Stimulated activated naive CD8-positive, alpha-beta T cell treated with anti-CD3 and anti-CD28 coated beads, Interleukin-15, Interleukin-2, amounts not matched to agents 100 U/mL and 50 U/mL, for 24 hours (primary cell): ENCODE measurements around the gene LHFPL2.

Source experiments
- ATAC-seq: fragments of 150-1000 bp; cut with Tn5 transposase; one replicate; pipeline ENCODE4 v1.10.0; 2021
- DNase-seq: peaks from one replicate; pipeline ENCODE4 v3.0.0; 2021

The LHFPL2 gene

DNA sequence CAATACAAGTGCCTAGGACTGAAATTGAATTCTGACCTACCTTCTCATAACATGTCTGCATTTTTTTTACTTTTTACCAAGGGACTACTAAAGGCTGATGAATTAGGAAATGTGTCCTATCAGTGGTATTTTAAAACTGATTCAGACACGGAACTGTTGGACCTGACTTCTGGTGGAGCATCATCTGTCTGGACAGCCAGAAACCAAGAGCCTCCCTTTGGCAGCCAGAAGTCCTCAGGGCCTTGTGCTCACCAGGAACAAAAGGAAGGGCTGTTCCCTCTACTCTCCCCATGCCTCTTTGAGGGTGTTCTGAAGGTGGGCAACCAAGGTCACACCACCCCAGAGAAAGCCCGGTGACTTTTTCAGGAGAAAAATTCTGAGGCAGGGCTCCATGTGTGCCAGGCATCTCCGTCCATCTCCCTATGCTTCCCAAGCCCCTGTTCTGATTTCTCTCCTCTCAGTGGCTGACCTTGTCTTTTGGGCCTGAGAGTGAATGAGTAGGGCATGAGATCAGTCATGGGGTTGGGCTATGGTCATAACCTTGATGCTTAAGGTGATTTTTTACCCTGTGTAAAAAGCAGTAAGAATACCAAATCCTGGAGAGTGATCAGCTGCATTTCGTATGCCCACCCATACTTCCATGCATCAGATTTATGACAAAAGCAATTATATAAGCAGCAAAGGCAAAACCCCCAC is 144.5 kb downstream of the LHFPL2 start:
- DNase-seq: no peak
- no peak for ATAC-seq

DNA sequence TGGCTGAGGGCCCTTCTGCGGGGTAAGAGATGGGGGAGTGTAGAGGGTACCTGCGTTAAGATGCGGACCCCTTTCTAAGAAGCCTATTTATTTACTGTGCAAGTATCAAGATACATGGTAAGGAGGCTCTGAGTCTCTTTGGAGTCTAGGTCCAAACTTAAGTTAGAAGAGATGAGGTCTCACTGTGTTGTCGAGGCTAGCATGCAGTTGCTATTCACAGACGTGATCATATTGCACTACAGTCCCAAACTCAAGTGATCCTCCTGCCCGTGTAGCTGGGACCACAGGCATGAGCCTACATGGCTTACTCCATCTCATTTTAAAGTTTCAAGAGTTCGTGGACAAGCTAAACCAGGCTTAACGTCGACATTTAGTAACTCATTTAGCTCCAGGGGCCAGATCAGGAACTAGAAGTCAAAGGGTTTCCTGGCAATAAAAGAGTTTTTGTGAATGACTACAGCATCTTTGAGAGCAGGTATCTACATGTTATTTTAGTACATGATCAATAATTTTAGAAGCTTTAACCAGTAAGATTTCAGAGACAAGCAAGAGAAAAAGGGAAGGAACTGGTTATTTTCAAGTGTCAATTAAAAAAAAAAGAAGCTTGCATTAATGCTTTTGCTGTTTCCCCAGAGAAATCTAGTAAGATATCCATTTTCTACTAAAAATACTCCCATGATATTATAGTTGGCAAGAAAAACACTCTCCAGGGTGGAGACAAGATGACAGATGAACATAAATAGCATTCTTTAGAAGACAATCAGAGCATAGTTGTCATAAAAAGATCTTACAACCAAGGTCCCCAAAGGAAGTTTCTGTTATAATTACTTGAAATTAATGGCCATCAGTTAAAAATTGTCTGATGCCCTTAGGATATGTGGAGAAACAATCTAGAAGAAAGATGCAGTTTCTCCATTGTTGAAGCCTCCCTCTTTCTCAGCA is 146.9 kb downstream of the LHFPL2 start:
- ATAC-seq (no peak), DNase-seq (no peak)

DNA sequence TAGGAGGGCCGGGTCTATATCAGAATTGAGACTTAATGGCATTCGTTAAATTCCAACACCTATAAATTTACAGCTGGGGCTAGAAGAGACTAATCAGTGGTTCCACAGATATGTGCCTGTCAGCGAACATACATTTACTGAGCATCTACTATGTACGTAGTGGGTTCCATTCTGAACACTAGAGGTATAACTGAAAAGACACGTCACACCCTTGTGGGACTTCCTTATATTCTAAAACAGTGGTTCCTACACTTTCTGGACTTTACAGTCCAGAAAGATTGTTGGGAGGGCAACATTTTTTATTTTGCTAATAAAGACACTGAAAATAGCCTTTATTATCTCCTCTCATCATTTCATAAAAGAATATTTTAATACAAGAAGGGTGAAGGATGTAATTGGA is 147.7 kb downstream of the LHFPL2 start:
- ATAC-seq: no peak
- DNase-seq: no peak

DNA sequence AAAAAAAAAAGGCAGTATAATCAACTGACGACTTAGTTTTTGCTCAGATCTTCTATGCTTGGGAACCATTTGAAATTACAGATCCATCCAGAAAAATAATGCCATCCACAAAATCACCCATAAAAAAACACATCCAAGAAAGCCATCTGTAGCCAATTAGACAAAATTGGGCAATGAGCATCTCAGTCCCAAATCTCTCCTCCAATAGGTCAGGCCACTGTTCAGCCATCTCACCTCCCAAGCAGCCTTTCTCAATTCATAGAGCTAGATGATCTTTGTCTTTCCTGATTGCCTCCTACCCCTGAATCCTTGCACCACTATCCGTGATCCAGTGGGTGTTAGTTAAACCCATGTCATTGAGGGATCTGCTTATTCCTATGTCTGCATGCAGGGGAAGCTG is 148.5 kb downstream of the LHFPL2 start:
- no peak for DNase-seq
- ATAC-seq: no peak

DNA sequence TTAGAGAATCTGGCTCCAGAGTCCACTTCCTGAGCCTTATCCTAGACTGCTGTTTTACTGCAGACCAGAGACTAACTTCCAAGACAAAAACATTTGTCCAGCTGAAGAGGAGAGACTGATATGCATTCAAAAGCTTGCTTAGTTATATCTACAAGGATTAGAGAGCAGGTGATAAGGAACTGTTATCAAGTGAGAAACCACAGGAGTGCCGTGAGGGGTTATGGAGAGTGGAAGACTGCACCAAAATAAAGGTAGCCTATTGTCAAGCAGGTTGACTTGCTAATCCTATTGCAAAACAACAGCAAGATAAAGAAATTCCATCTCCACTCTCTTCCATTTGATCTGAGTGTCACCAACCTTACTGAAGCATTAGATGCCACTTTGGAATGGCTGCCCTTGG is 149.1 kb downstream of the LHFPL2 start:
- ATAC-seq: no peak
- DNase-seq: no peak

DNA sequence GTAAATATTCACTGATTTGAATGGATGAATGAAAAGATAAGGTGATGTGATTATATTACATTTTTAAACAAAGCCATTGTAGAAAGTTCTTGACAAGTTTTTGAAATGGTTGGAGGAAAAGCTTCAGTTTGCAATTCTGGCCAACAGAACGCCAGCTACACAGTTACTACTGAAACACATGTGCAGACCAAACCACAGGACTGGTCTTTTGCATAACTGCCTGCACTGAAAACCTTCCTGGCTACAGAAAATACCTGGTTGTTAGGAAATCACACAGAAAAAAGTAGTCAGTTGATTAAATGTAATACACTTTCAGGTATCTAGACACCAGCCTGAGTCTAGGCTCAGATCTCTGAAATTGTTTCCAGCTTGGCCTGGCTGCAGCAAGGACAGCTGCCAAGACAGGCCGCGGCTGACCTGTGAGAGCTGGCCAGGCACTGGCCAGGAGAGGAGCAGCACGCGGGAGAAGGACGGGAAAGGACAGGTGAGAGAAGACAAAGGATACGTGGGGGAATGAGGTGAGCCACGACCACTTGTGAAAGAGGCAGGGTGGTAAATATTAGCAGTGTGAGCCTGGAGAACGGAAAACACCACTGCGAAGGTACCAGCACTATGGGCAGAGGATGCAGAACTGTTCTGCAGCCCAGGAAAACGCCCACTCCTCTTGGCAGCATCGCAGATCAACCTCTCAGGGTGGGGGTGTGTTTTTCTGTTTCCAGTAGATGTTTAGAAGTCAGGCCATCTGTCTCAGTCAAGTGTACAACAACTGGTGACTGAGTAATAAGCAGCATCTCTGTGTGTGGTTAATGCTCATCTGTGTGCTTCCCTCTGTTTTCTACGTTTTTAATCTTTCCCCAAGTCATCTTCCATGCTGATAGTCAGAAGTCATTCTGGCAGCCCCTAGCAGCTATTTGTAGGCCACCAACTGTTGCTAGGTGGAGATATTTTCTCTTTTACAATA is 150.7 kb downstream of the LHFPL2 start:
- no peak for DNase-seq
- ATAC-seq: no peak

DNA sequence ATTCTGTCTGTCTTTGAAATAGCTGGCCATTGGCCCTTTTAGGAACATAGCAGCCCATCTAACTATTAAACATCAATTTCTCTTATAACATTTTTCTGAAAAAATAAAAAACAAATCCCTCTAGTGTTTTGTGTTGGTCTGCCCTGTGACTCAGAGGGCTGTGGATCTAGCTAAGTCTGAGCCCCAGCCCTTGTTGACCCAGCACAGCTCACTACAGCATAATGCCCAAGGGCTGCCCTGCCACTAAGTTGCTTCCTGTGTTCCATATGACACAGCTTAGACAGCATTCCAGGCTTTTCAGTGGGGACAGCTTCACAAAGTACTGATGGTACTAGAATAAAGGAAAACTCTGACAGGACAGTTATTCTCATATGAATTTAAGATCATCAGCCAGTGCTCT is 152.2 kb downstream of the LHFPL2 start:
- DNase-seq (no peak), ATAC-seq (no peak)

DNA sequence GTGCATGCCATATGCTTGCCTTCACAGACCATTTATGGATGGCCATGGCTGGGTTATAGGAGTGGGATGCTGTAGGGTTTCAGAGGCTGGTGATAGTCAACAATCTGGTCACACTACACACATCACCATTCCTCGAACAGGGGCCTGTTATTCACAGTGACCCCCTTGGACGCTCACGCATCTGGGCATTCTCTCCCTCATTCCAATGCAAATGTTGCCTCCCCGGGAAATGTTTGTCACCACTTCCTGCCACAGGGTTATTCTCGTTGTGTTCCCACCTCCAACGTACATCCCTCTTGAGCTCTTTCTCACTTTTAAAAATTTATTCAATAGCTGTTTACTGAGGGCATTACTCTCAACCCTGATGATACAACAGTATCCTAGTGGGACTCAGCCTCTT is 152.8 kb downstream of the LHFPL2 start:
- ATAC-seq: no peak
- no peak for DNase-seq

DNA sequence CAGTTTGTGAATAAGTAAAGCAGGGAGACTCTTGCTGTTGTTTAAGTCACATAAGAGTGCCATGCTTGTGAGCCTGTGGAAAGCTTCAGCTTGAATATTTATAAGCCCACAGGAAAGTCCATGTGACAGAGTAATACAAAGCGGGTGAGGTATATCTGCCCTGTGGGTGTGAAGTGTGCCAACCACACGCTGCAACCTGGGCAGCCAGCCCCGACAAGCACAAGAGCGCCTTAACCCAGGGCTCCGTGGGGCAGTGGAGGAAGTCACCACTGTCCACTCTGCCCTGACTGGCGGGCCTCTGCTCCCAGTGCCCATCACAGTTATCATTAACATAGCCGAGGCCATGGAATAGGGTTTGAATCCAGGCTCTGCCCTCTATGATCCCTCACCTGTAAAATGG is 155.9 kb downstream of the LHFPL2 start:
- ATAC-seq (no peak), DNase-seq (no peak)

DNA sequence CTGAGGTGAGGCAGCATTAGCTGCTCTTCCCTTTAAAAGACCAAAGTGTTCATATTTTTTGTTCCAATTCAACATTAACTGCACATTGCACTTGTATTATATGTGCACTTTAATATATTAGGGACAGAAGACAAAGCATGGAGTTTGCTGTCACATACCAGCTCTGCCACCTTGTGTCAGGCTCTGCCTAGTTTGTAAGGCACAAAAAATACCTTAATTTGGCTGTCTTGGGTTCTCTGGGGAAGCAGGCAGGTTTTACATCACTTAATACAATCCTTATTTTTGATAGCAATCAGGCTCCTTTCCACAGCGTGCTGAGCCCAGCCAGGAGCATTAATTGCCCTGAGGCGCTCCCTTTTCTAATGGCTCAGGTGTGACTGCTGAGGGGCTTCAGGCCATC is 156.3 kb downstream of the LHFPL2 start:
- DNase-seq: no peak
- ATAC-seq: no peak

DNA sequence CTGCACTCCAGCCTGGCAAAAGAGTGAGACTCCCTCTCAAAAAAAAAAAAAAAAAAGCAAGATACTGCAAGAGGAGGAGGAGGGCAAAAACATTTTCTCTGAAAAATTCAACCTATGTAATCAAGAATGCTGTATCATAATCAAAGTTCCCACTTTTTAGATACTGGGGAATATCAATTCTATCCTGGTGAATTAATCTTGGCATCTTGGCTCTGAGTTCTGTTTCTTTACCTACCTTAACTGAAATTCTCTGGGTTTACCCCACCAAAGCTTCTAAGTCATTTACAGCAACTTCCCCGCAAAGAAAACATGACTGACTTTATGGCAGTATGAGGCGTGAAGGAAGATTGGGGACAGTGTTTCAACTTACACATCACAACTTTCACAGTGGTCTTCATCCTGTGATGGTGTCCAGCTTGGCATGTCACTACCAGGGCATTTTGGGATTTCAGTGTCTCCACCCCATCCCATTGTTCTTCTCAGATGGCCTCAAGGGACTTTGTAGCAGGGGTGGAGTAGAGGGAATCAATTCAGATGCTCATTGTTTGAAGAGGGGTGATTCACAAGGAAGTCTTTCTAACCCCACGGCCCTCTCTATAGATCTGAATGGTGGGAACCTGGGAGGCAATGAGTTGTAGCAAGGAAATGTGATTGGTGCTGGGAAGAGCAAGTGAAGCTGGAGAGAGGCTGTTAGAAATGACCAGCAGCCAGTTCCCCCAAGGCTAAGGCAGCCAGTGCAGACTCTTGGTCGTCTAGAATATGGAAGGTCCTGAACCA is 157.7 kb downstream of the LHFPL2 start:
- no peak for DNase-seq

DNA sequence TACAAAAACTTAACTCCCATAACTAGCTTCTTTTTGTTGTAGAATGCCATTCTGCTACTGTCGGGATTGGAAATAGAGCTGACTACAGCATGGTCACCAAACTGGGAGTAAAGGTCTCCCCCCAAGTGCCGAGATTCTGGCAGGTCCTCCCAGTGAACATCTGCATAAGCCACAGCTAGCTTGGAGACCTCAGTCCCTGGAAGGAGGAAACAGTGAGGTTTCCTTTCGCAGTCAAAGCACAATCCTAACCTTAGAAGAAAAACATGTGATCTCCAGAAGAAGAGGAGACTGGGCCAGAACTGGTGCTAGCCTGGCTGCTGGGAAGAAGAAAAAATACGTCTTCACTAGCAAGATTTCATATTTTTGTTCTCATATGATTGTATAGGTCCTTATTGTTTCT is 160.7 kb downstream of the LHFPL2 start:
- ATAC-seq: no peak
- DNase-seq: no peak

More for the DNA sequence above, 157.7 kb downstream of the LHFPL2 start:
- ATAC-seq: no peak

DNA sequence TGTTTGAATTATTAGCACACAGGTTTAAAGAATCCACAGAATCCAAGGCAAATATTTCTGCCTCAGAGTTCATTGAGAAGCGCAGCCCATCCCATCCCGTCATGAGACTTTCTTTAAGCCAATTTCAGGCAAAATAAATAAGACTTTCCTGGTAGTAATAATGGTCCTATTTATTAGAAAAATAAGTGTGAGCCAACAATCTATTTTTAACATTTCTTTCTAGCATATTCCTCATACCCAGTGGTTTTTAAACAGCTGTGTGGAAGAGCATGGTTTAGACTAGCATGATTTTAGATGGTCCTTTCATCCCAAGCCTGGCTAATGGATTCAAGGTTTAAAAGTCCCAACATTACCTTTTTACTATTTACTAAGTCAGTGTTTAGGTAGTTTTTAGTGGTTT is 162.4 kb downstream of the LHFPL2 start:
- DNase-seq (no peak), ATAC-seq (no peak)

DNA sequence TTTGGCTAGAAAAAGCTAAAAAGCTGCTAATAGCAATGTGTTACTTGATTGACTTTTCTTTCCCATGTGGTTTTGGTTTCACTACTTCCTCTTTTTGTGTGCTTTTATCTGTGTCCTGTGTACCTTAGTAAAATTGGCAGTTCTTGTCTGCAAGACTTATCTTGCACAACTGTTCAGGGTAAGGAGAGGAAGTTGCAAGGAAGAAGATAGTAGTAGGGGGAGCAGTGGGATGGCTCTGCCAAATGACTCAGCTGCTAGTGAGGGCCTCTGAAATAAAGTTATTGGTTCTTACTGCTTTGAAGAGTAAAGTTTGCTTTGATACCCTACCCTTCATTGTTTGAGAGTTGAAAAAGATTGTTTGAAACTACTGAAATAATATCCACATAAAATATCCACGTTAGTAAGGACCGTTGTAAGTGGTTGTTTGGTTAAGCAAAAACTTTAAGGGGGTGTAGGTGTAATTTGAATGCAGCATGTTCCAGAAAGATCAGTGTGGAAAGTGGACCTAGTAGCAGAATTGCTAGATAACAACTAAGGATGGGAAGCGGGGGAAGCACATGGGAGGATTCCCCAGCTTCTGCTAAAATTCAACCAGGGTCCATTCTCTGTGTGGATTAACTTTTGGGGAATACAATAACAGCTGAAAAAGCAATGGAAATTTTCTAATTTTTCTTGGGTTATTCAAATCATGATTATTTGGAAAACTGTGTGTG is 164.6 kb downstream of the LHFPL2 start:
- peak; percentile 32 for ATAC-seq

DNA sequence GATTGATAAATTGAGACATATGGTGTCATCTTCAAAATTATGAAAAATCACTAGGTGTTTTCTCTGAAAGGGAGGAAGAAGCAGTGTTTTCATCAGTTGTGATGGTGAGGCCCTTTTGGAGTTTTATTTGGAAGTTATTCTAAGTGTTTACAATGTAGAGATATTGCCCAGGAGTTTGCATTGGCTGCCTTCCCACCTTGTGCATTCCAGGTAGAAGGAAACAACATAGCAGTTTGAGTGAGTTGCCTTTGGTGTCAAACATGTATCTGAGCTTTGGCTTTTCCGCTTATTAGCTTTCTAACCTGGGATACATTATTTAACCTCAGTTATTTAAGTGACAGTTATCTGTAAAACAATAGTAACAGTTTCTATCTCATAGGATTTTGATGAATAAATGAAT is 165.6 kb downstream of the LHFPL2 start:
- no peak for ATAC-seq

More for the DNA sequence above, 164.6 kb downstream of the LHFPL2 start:
- no peak for DNase-seq

DNA sequence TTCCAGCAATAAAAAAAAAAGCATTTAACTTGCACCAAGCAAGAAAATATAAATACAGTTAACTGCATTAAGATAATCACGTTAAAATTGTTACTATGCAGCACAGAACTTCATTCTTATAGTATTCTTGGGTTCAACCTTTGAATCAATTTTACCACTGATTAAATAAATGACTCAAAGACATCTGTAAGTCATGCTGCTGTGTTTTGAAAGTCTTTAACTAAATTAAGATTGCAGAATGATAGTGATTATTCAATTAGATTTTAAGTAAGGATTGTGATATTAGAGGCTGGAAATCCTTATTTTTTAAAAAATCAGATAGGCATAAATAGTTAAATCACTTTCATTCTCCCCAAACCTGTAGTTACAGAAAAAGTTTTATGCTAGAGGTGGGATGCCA is 171.8 kb downstream of the LHFPL2 start:
- DNase-seq (no peak), ATAC-seq (no peak)

More for the DNA sequence above, 165.6 kb downstream of the LHFPL2 start:
- DNase-seq: no peak

DNA sequence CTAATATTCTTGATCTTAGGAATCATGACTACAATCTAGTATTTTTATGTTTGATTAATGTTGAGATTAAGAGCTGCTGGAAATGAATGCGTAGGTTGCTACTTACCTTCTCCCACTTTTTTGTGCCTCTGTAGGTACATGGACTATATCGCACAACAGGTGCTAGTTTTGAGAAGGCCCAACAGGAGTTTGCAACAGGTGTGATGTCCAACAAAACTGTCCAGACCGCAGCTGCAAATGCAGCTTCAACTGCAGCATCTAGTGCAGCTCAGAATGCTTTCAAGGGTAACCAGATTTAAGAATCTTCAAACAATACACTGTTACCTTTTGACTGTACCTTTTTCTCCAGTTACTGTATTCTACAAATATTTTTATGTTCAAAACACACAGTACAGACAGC is 173.2 kb downstream of the LHFPL2 start:
- no peak for DNase-seq
- ATAC-seq: no peak

DNA sequence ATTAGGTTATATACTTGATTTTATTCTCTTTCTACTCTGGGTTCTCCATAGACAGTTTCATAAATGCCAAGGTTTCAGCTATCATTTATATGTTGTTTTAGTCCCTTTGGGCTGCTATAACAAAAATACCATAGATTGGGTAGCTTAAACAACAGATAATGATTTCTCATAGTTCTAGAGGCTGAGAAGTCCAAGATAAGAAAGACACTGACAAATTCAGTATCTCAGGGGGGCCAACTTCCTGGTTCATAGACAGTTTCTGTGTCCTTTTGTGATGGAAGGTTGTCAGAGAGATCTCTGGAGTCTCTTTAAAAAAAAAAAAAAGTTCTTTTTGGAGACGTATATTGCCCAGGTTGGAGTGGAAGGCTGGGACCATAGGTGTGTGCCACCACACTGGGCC is 174.8 kb downstream of the LHFPL2 start:
- DNase-seq (no peak), ATAC-seq (no peak)

DNA sequence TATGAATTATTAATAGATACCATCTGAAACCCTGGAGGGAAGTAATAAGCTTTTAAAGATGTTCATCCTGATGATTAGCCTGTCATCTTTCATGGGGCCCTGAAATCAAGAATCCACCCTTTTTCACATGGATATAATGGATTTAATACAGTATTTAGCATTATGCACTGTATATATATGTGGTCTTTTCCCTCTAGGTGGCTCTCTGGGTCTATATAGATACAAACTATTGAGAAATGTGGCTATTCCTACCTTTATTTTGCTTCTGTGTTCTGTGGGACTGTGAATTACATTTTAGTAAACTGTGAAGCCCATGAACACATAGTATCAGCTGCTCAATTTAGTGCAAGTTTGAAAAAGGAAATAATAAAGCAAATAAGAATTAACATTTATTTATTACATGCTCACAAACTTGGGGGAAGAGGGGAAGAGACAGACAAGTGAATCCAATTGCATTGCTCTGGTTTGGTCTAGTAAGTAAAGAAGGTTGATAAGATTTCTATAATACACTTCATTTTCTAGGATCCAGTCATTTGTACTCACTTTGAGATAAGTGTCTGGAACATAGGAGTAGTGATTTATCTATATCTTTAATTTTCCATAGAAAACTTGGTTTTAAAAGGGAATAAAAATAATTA is 176.0 kb downstream of the LHFPL2 start:
- no peak for ATAC-seq
- DNase-seq: no peak

DNA sequence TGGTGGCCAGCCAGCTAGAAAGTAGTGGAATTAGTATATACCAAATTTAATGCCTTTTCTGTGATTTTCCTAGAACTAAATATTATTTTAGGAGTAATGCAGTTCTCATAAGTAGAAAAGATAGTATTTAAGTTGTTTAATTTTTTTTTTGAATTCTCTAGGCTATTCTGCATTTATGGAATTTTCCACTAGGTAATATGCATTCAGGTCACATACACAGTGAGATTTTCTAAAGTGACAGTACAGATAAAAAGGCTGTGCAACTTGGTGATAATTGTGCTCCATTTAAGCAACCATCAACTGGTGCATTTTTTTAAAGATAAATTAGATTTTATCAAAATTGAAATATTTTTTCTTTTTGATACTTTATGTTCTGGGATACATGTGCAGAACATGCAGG is 176.7 kb downstream of the LHFPL2 start:
- no peak for DNase-seq
- ATAC-seq: no peak
